B cell (primary cell): Measurements from ENCODE around the gene IL20RA. TPM values are rescaled to one million over a fixed set of nuclear protein-coding genes. Genes with fewer than 3 reads are reported as not detected.

Source experiments
- ATAC-seq: fragments of 200-7000 bp; cut with Tn5 transposase; one replicate; pipeline ENCODE4 v1.10.0; 2021; ENCODE audit warnings: low read depth, mild to moderate bottlenecking, moderate number of reproducible peaks, moderate library complexity
- CTCF ChIA-PET: fragments of 350-600 bp; sonication (Branson Sonifier 250); formaldehyde crosslinking; loops from one replicate; lab custom pipeline; 2021; ENCODE audit warnings: antibody characterized with exemption, inconsistent platforms; lab: Charles Lee
- POLR2A ChIA-PET: fragments of 350-600 bp; sonication (Branson Sonifier 250); formaldehyde crosslinking; loops from one replicate; lab custom pipeline; 2021; ENCODE audit warnings: antibody characterized with exemption; lab: Charles Lee
- DNase-seq: peaks from one replicate; pipeline ENCODE4 v3.0.0; 2013
- H2AFZ ChIP-seq: 2 replicates; pipeline ENCODE4 v1.6.1; 2012; ENCODE audit warnings: mild to moderate bottlenecking, low read depth, low read length; ENCODE audit not compliant: insufficient read depth, poor library complexity, severe bottlenecking
- H3K27ac ChIP-seq, 2 donors: 1 replicate in 1 of 2; 2 replicates in 1 of 2; pipeline ENCODE4 v1.5.1; 2012 to 2013; ENCODE audit warnings: low read length in 2 of 2, mild to moderate bottlenecking in 2 of 2, moderate library complexity in 1 of 2
- H3K27me3 ChIP-seq, 4 experiments: fragments of 200-600 bp in 1 of 4; sonication (generic) in 1 of 4; replicated peaks in 1 of 4; 1 replicate in 2 of 4; 2 replicates in 2 of 4; pipeline versions ENCODE4 v1.6.1 to v1.7.0; 2013 to 2016; ENCODE audit warnings: low read length in 3 of 4, mild to moderate bottlenecking in 2 of 4, mixed read lengths in 1 of 4, moderate library complexity in 1 of 4; ENCODE audit not compliant: insufficient read depth in 4 of 4, control insufficient read depth in 3 of 4; ENCODE audit errors: control extremely low read depth in 1 of 4
- H3K36me3 ChIP-seq, 2 experiments: replicated peaks in 1 of 2; 1 replicate in 1 of 2; 2 replicates in 1 of 2; pipeline versions ENCODE4 v1.6.1 to v1.7.1; 2013; ENCODE audit warnings: low read length in 1 of 2; ENCODE audit not compliant: insufficient read depth in 2 of 2, control insufficient read depth in 1 of 2; ENCODE audit errors: control extremely low read depth in 1 of 2, extremely low read depth in 1 of 2
- H3K4me1 ChIP-seq, 2 donors: fragments of 200-600 bp in 1 of 2; sonication (generic) in 1 of 2; 1 replicate in 1 of 2; 2 replicates in 1 of 2; pipeline versions ENCODE4 v1.5.1 to v1.6.1; 2013 to 2017; ENCODE audit warnings: low read length in 2 of 2; ENCODE audit not compliant: control insufficient read depth in 2 of 2, insufficient read depth in 2 of 2
- H3K4me2 ChIP-seq: replicated peaks from 2 replicates; pipeline ENCODE3; 2012; ENCODE audit warnings: mild to moderate bottlenecking, low read depth, low read length; ENCODE audit not compliant: poor library complexity, severe bottlenecking
- H3K4me3 ChIP-seq, 5 experiments: fragments of 200-600 bp in 1 of 5; sonication (generic) in 1 of 5; 1 replicate in 3 of 5; 2 replicates in 2 of 5; pipeline versions ENCODE4 v1.5.1 to v1.7.0; 2011 to 2016; ENCODE audit warnings: low read length in 4 of 5, mild to moderate bottlenecking in 4 of 5, low read depth in 2 of 5, control low read depth in 1 of 5, moderate library complexity in 1 of 5; ENCODE audit not compliant: insufficient read depth in 1 of 5; ENCODE audit errors: control extremely low read depth in 1 of 5, extremely low read depth in 1 of 5
- H3K79me2 ChIP-seq: fragments of 200-600 bp; sonication (generic); one replicate; pipeline ENCODE4 v1.6.0; 2016; ENCODE audit warnings: low read length; ENCODE audit not compliant: control insufficient read depth, insufficient read depth
- H3K9ac ChIP-seq: fragments of 200-600 bp; sonication (generic); 2 replicates; pipeline ENCODE4 v1.6.1; 2017; ENCODE audit warnings: mild to moderate bottlenecking, low read length, moderate library complexity
- H3K9me3 ChIP-seq, 3 donors: one replicate each; pipeline versions ENCODE4 v1.6.1 to v1.7.1; 2013; ENCODE audit warnings: low read length in 2 of 3; ENCODE audit not compliant: control insufficient read depth in 2 of 3, insufficient read depth in 1 of 3; ENCODE audit errors: control extremely low read depth in 1 of 3
- H4K20me1 ChIP-seq: 2 replicates; pipeline ENCODE4 v1.6.0; 2012; ENCODE audit warnings: mild to moderate bottlenecking, low read length; ENCODE audit not compliant: insufficient read depth, control insufficient read depth, poor library complexity, severe bottlenecking
- H3K27ac Mint-ChIP-seq: one replicate; pipeline ENCODE4 v1.8.0; 2021; ENCODE audit warnings: mixed read lengths
- H3K27me3 Mint-ChIP-seq: one replicate; pipeline ENCODE4 v1.8.0; 2021; ENCODE audit warnings: mixed read lengths
- H3K4me1 Mint-ChIP-seq: one replicate; pipeline ENCODE4 v1.8.0; 2021; ENCODE audit warnings: mixed read lengths
- H3K4me3 Mint-ChIP-seq: one replicate; pipeline ENCODE4 v1.8.0; 2021; ENCODE audit warnings: mixed read lengths
- H3K9me3 Mint-ChIP-seq: one replicate; pipeline ENCODE4 v1.8.0; 2022; ENCODE audit warnings: mixed read lengths; ENCODE audit not compliant: insufficient read depth
- CTCF ChIP-seq: fragments of 200-600 bp; IDR thresholded peaks from one replicate; pipeline ENCODE4 v1.8.0; 2022; ENCODE audit warnings: antibody characterized with exemption, mild to moderate bottlenecking
- EZH2 ChIP-seq: IDR thresholded peaks from 2 replicates; pipeline ENCODE4 v1.6.1; 2012; ENCODE audit warnings: borderline replicate concordance, low read depth, mild to moderate bottlenecking, moderate library complexity, low read length; ENCODE audit not compliant: insufficient read depth, poor library complexity, severe bottlenecking
- WGBS: methylation state at CpG from one replicate; pipeline ENCODE4 v1.1.5; 2013; ENCODE audit warnings: missing lambda C conversion rate; ENCODE audit not compliant: insufficient coverage; 5-methylcytosine and 5-hydroxymethylcytosine counted together
- intact Hi-C: fragments of 100-400 bp; cut with micrococcal nuclease; formaldehyde crosslinking; loops from one replicate; pipeline ENCODE4 v1.10.0; 2022
- polyA plus RNA-seq: library from polyadenylated mRNA; depleted of rRNA; stranded (reverse); fragments of >200 nt; gene quantifications from 2 replicates; pipeline ENCODE4 v1.2.3, GENCODE V29; 2012
- total RNA-seq, 2 donors: library from RNA; stranded (reverse); fragments of 120-200 nt in 1 of 2; gene quantifications; 1 replicate in 1 of 2; 2 replicates in 1 of 2; pipeline versions ENCODE4 v1.2.3 to v1.2.4, GENCODE V29; 2013 to 2022

IL20RA gene
- total and polyA plus RNA-seq, 2 donors (not counting 1 experiment from before 2014, with no cell fraction given) = not detected

- Mint-ChIP-seq H3K4me3 (no peak overlapping the region), H3K27me3 (peaks cover 40% of the 10 kb centered on the region), H3K9me3 (no peaks in the 10 kb centered on the region), H3K27ac (no peak overlapping the region), H3K4me1 (no peaks in the 10 kb centered on the region)
- TF ChIP-seq CTCF = no peak
- no peak for TF ChIP-seq EZH2
- H3K27ac ChIP-seq = no peak overlapping the region
- ChIA-PET POLR2A (no interaction called here), CTCF (no interaction called here)
- H3K9ac ChIP-seq = no peak overlapping the region
- no peak overlapping the region for H2AFZ ChIP-seq
- ATAC-seq = no peak
- H3K4me2 ChIP-seq = no peak overlapping the region
- H3K9me3 ChIP-seq = no peaks in the 10 kb centered on the region
- WGBS = 92% methylated on average over 4 of the region's 8 CpGs
- H3K4me3 ChIP-seq = no peak overlapping the region
- H3K27me3 ChIP-seq = peaks cover 0 to 18% (median 14%) of the 10 kb centered on the region in 4 experiments
- H3K36me3 ChIP-seq = no peaks in the 10 kb centered on the region
- no peaks in the 10 kb centered on the region for H3K79me2 ChIP-seq
- intact Hi-C loops = no loop called here
- no peaks in the 10 kb centered on the region for H3K4me1 ChIP-seq
- H4K20me1 ChIP-seq = no peaks in the 10 kb centered on the region
- DNase-seq = no peak
Measured at GRCh38 chr6:137025786-137026730, 18.7 kb downstream of the IL20RA start.
